B cell (primary cell): ENCODE results near the gene DNAH8. TPM values are rescaled to one million over a fixed set of nuclear protein-coding genes. Genes with fewer than 3 reads are reported as not detected.

Source experiments
- ATAC-seq: fragments of 200-7000 bp; cut with Tn5 transposase; one replicate; pipeline ENCODE4 v1.10.0; 2021; ENCODE audit warnings: low read depth, mild to moderate bottlenecking, moderate number of reproducible peaks, moderate library complexity
- CTCF ChIA-PET: fragments of 350-600 bp; sonication (Branson Sonifier 250); formaldehyde crosslinking; loops from one replicate; lab custom pipeline; 2021; ENCODE audit warnings: antibody characterized with exemption, inconsistent platforms; lab: Charles Lee
- POLR2A ChIA-PET: fragments of 350-600 bp; sonication (Branson Sonifier 250); formaldehyde crosslinking; loops from one replicate; lab custom pipeline; 2021; ENCODE audit warnings: antibody characterized with exemption; lab: Charles Lee
- DNase-seq: peaks from one replicate; pipeline ENCODE4 v3.0.0; 2013
- H2AFZ ChIP-seq: 2 replicates; pipeline ENCODE4 v1.6.1; 2012; ENCODE audit warnings: mild to moderate bottlenecking, low read depth, low read length; ENCODE audit not compliant: insufficient read depth, poor library complexity, severe bottlenecking
- H3K27ac ChIP-seq, 2 donors: 1 replicate in 1 of 2; 2 replicates in 1 of 2; pipeline ENCODE4 v1.5.1; 2012 to 2013; ENCODE audit warnings: low read length in 2 of 2, mild to moderate bottlenecking in 2 of 2, moderate library complexity in 1 of 2
- H3K27me3 ChIP-seq, 4 experiments: fragments of 200-600 bp in 1 of 4; sonication (generic) in 1 of 4; replicated peaks in 1 of 4; 1 replicate in 2 of 4; 2 replicates in 2 of 4; pipeline versions ENCODE4 v1.6.1 to v1.7.0; 2013 to 2016; ENCODE audit warnings: low read length in 3 of 4, mild to moderate bottlenecking in 2 of 4, mixed read lengths in 1 of 4, moderate library complexity in 1 of 4; ENCODE audit not compliant: insufficient read depth in 4 of 4, control insufficient read depth in 3 of 4; ENCODE audit errors: control extremely low read depth in 1 of 4
- H3K36me3 ChIP-seq, 2 experiments: replicated peaks in 1 of 2; 1 replicate in 1 of 2; 2 replicates in 1 of 2; pipeline versions ENCODE4 v1.6.1 to v1.7.1; 2013; ENCODE audit warnings: low read length in 1 of 2; ENCODE audit not compliant: insufficient read depth in 2 of 2, control insufficient read depth in 1 of 2; ENCODE audit errors: control extremely low read depth in 1 of 2, extremely low read depth in 1 of 2
- H3K4me1 ChIP-seq, 2 donors: fragments of 200-600 bp in 1 of 2; sonication (generic) in 1 of 2; 1 replicate in 1 of 2; 2 replicates in 1 of 2; pipeline versions ENCODE4 v1.5.1 to v1.6.1; 2013 to 2017; ENCODE audit warnings: low read length in 2 of 2; ENCODE audit not compliant: control insufficient read depth in 2 of 2, insufficient read depth in 2 of 2
- H3K4me2 ChIP-seq: replicated peaks from 2 replicates; pipeline ENCODE3; 2012; ENCODE audit warnings: mild to moderate bottlenecking, low read depth, low read length; ENCODE audit not compliant: poor library complexity, severe bottlenecking
- H3K4me3 ChIP-seq, 5 experiments: fragments of 200-600 bp in 1 of 5; sonication (generic) in 1 of 5; 1 replicate in 3 of 5; 2 replicates in 2 of 5; pipeline versions ENCODE4 v1.5.1 to v1.7.0; 2011 to 2016; ENCODE audit warnings: low read length in 4 of 5, mild to moderate bottlenecking in 4 of 5, low read depth in 2 of 5, control low read depth in 1 of 5, moderate library complexity in 1 of 5; ENCODE audit not compliant: insufficient read depth in 1 of 5; ENCODE audit errors: control extremely low read depth in 1 of 5, extremely low read depth in 1 of 5
- H3K79me2 ChIP-seq: fragments of 200-600 bp; sonication (generic); one replicate; pipeline ENCODE4 v1.6.0; 2016; ENCODE audit warnings: low read length; ENCODE audit not compliant: control insufficient read depth, insufficient read depth
- H3K9ac ChIP-seq: fragments of 200-600 bp; sonication (generic); 2 replicates; pipeline ENCODE4 v1.6.1; 2017; ENCODE audit warnings: mild to moderate bottlenecking, low read length, moderate library complexity
- H3K9me3 ChIP-seq, 3 donors: one replicate each; pipeline versions ENCODE4 v1.6.1 to v1.7.1; 2013; ENCODE audit warnings: low read length in 2 of 3; ENCODE audit not compliant: control insufficient read depth in 2 of 3, insufficient read depth in 1 of 3; ENCODE audit errors: control extremely low read depth in 1 of 3
- H4K20me1 ChIP-seq: 2 replicates; pipeline ENCODE4 v1.6.0; 2012; ENCODE audit warnings: mild to moderate bottlenecking, low read length; ENCODE audit not compliant: insufficient read depth, control insufficient read depth, poor library complexity, severe bottlenecking
- H3K27ac Mint-ChIP-seq: one replicate; pipeline ENCODE4 v1.8.0; 2021; ENCODE audit warnings: mixed read lengths
- H3K27me3 Mint-ChIP-seq: one replicate; pipeline ENCODE4 v1.8.0; 2021; ENCODE audit warnings: mixed read lengths
- H3K4me1 Mint-ChIP-seq: one replicate; pipeline ENCODE4 v1.8.0; 2021; ENCODE audit warnings: mixed read lengths
- H3K4me3 Mint-ChIP-seq: one replicate; pipeline ENCODE4 v1.8.0; 2021; ENCODE audit warnings: mixed read lengths
- H3K9me3 Mint-ChIP-seq: one replicate; pipeline ENCODE4 v1.8.0; 2022; ENCODE audit warnings: mixed read lengths; ENCODE audit not compliant: insufficient read depth
- CTCF ChIP-seq: fragments of 200-600 bp; IDR thresholded peaks from one replicate; pipeline ENCODE4 v1.8.0; 2022; ENCODE audit warnings: antibody characterized with exemption, mild to moderate bottlenecking
- EZH2 ChIP-seq: IDR thresholded peaks from 2 replicates; pipeline ENCODE4 v1.6.1; 2012; ENCODE audit warnings: borderline replicate concordance, low read depth, mild to moderate bottlenecking, moderate library complexity, low read length; ENCODE audit not compliant: insufficient read depth, poor library complexity, severe bottlenecking
- WGBS: methylation state at CpG from one replicate; pipeline ENCODE4 v1.1.5; 2013; ENCODE audit warnings: missing lambda C conversion rate; ENCODE audit not compliant: insufficient coverage; 5-methylcytosine and 5-hydroxymethylcytosine counted together
- intact Hi-C: fragments of 100-400 bp; cut with micrococcal nuclease; formaldehyde crosslinking; loops from one replicate; pipeline ENCODE4 v1.10.0; 2022
- polyA plus RNA-seq: library from polyadenylated mRNA; depleted of rRNA; stranded (reverse); fragments of >200 nt; gene quantifications from 2 replicates; pipeline ENCODE4 v1.2.3, GENCODE V29; 2012
- total RNA-seq, 2 donors: library from RNA; stranded (reverse); fragments of 120-200 nt in 1 of 2; gene quantifications; 1 replicate in 1 of 2; 2 replicates in 1 of 2; pipeline versions ENCODE4 v1.2.3 to v1.2.4, GENCODE V29; 2013 to 2022

Gene DNAH8
- total and polyA plus RNA-seq, 2 donors (not counting 1 experiment from before 2014, with no cell fraction given): 0.69 to 1.1 TPM

- TF ChIP-seq EZH2 (no peak), CTCF (no peak)
- CTCF ChIA-PET: no interaction called here
- H3K27ac ChIP-seq: no peak overlapping the region
- DNase-seq (no peak), ATAC-seq (no peak)
- Mint-ChIP-seq H3K4me1 (no peaks in the 10 kb centered on the region), H3K9me3 (no peaks in the 10 kb centered on the region), H3K27ac (no peak overlapping the region), H3K4me3 (no peak overlapping the region), H3K27me3 (peaks cover 50% of the 10 kb centered on the region)
- H3K9ac ChIP-seq: no peak overlapping the region
- no peaks in the 10 kb centered on the region for H3K36me3 ChIP-seq
- no peaks in the 10 kb centered on the region for H3K4me1 ChIP-seq
- H2AFZ ChIP-seq: no peak overlapping the region
- no peaks in the 10 kb centered on the region for H4K20me1 ChIP-seq
- no peak overlapping the region for H3K4me3 ChIP-seq
- H3K27me3 ChIP-seq: peaks cover 0 to 4% (median 0%) of the 10 kb centered on the region in 4 experiments
- POLR2A ChIA-PET: no interaction called here
- H3K4me2 ChIP-seq: no peak overlapping the region
- intact Hi-C loops: no loop called here
- 93% methylated on average over 4 of the region's 5 CpGs for WGBS
- H3K9me3 ChIP-seq: no peaks in the 10 kb centered on the region
- H3K79me2 ChIP-seq: no peaks in the 10 kb centered on the region
These were observed 341.1 kb downstream of the DNAH8 start for GRCh38 chr6:39056191-39056590.

- ChIA-PET CTCF (no interaction called here), POLR2A (no interaction called here)
- H3K4me3 ChIP-seq: no peak overlapping the region
- no peak for DNase-seq
- no peaks in the 10 kb centered on the region for H3K79me2 ChIP-seq
- H3K36me3 ChIP-seq: no peaks in the 10 kb centered on the region
- H3K27me3 Mint-ChIP-seq: peaks cover 51% of the 10 kb centered on the region
- no peaks in the 10 kb centered on the region for H3K9me3 Mint-ChIP-seq
- H2AFZ ChIP-seq: no peak overlapping the region
- no peak overlapping the region for H3K27ac ChIP-seq
- H3K4me2 ChIP-seq: no peak overlapping the region
- no peak for ATAC-seq
- H3K4me1 Mint-ChIP-seq: no peaks in the 10 kb centered on the region
- TF ChIP-seq EZH2 (no peak), CTCF (no peak)
- no peaks in the 10 kb centered on the region for H3K4me1 ChIP-seq
- WGBS: 94% methylated on average over 3 of the region's 9 CpGs
- no peak overlapping the region for H3K27ac Mint-ChIP-seq
- H3K9me3 ChIP-seq: no peaks in the 10 kb centered on the region
- peaks cover 0 to 4% (median 0%) of the 10 kb centered on the region in 4 experiments for H3K27me3 ChIP-seq
- H3K9ac ChIP-seq: no peak overlapping the region
- H4K20me1 ChIP-seq: no peaks in the 10 kb centered on the region
- intact Hi-C loops: no loop called here
- H3K4me3 Mint-ChIP-seq: no peak overlapping the region
These were observed 341.6 kb downstream of the DNAH8 start for GRCh38 chr6:39056681-39057080.
